CD4-positive, CD25-positive, alpha-beta regulatory T cell (primary cell): Measurements from ENCODE around the gene RALGAPA1. TPM values are rescaled to one million over a fixed set of nuclear protein-coding genes. Genes with fewer than 3 reads are reported as not detected.
A peak's percentile ranks its signal among the peaks of the same experiment; 100 is the strongest.
"Not testable (repeated sequence)": the region's sequence is repeated elsewhere in the genome, so short reads cannot be mapped to it uniquely, and the experiment has no call there.

Source experiments
- ATAC-seq, 2 donors: fragments of 150-1000 bp; cut with Tn5 transposase; one replicate each; pipeline ENCODE4 v1.10.0; 2021; ENCODE audit warnings: low read depth in 2 of 2, moderate number of reproducible peaks in 2 of 2, moderate library complexity in 1 of 2
- DNase-seq, 3 donors: peaks; one replicate each; pipeline versions ENCODE4 v3.0.0 to v3.0.0-alpha.2; 2012 to 2022; ENCODE audit warnings: mixed read lengths in 1 of 3
- H3K27ac ChIP-seq: one replicate; pipeline ENCODE4 v1.7.0; 2013; ENCODE audit warnings: mild to moderate bottlenecking, low read length; ENCODE audit not compliant: insufficient read depth, poor library complexity, severe bottlenecking
- H3K27me3 ChIP-seq: one replicate; pipeline ENCODE4 v1.7.0; 2013; ENCODE audit warnings: low read length; ENCODE audit not compliant: control insufficient read depth, insufficient read depth
- H3K36me3 ChIP-seq: one replicate; pipeline ENCODE4 v1.7.0; 2013; ENCODE audit warnings: mild to moderate bottlenecking, low read length, moderate library complexity; ENCODE audit not compliant: control insufficient read depth, insufficient read depth
- H3K4me1 ChIP-seq: 2 replicates; pipeline ENCODE4 v1.7.0; 2013; ENCODE audit warnings: mild to moderate bottlenecking, low read length; ENCODE audit not compliant: insufficient read depth, control insufficient read depth, poor library complexity, severe bottlenecking
- H3K4me3 ChIP-seq: one replicate; pipeline ENCODE4 v1.7.0; 2013; ENCODE audit warnings: low read depth, mild to moderate bottlenecking, low read length, moderate library complexity
- H3K9me3 ChIP-seq, 2 experiments: 1 replicate in 1 of 2; 2 replicates in 1 of 2; pipeline ENCODE4 v1.7.0; 2013; ENCODE audit warnings: low read length in 2 of 2, mild to moderate bottlenecking in 1 of 2, moderate library complexity in 1 of 2; ENCODE audit not compliant: control insufficient read depth in 2 of 2
- H3K27ac Mint-ChIP-seq, 3 donors: one replicate each; pipeline ENCODE4 v1.8.0; 2020 to 2022; ENCODE audit warnings: mild to moderate bottlenecking in 3 of 3, mixed read lengths in 3 of 3, moderate library complexity in 2 of 3
- H3K27me3 Mint-ChIP-seq: one replicate; pipeline ENCODE4 v1.8.0; 2022; ENCODE audit warnings: mild to moderate bottlenecking, mixed read lengths
- H3K36me3 Mint-ChIP-seq: one replicate; pipeline ENCODE4 v1.8.0; 2020; ENCODE audit warnings: mixed read lengths
- H3K4me1 Mint-ChIP-seq, 4 donors: one replicate each; pipeline ENCODE4 v1.8.0; 2020 to 2022; ENCODE audit warnings: mixed read lengths in 4 of 4, mild to moderate bottlenecking in 1 of 4
- H3K4me3 Mint-ChIP-seq, 4 donors: one replicate each; pipeline ENCODE4 v1.8.0; 2020 to 2022; ENCODE audit warnings: mild to moderate bottlenecking in 4 of 4, mixed read lengths in 4 of 4, moderate library complexity in 3 of 4
- H3K9me3 Mint-ChIP-seq, 7 donors: one replicate each; pipeline ENCODE4 v1.8.0; 2020 to 2022; ENCODE audit warnings: mixed read lengths in 7 of 7, mild to moderate bottlenecking in 3 of 7, moderate library complexity in 2 of 7
- polyA plus RNA-seq, 4 donors: library from polyadenylated mRNA; unstranded; fragments of 300-500 nt; fragmentation: Illumina TruSeq; gene quantifications; one replicate each; pipeline ENCODE4 v1.2.3, GENCODE V29; 2021
- total RNA-seq: library from RNA; stranded (reverse); gene quantifications from one replicate; pipeline ENCODE4 v1.2.3, GENCODE V29; 2022

RALGAPA1 gene
- total and polyA plus RNA-seq, 5 donors from 2014 or later: 14.0 to 93.6 (median 20.3) TPM

DNA sequence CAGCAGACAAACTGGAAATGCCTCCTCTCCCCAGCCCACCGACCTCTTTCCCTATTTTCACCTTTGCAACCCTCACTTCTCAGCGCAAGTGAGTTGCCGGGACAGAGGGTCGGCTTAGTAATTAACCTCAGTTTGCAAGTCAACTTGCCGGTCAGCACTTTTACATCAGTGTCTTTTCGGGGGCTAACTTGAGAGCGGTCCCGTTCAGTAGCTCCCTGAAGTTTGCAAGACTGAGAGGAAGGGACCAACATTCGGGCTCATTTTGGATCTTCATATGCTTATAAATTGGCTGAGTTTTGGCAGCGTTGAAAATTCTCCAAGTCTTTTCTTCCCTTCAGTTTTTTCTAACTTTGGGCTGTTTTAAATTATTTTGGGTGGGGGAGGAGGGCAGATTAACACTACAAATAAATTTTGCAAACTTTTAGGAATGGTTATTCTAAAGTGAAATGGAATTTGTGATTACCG, 17.9 kb upstream of the RALGAPA1 start:
- peaks cover 2% of the 10 kb centered on the region for H3K36me3 ChIP-seq
- no peaks in the 10 kb centered on the region for H3K36me3 Mint-ChIP-seq
- no peak for ATAC-seq
- peak overlapping the region; percentile 86 to 92 (median 87) for H3K27ac Mint-ChIP-seq
- H3K27ac ChIP-seq: peak overlapping the region; percentile 83
- peak overlapping the region; percentile 84 for H3K4me3 ChIP-seq
- peak overlapping the region; percentile 86 to 95 (median 89) for H3K4me3 Mint-ChIP-seq
- no peaks in the 10 kb centered on the region for H3K9me3 ChIP-seq
- DNase-seq: no peak
- H3K4me1 Mint-ChIP-seq: peaks cover 16 to 28% (median 21%) of the 10 kb centered on the region in 4 donors
- no peaks in the 10 kb centered on the region for H3K9me3 Mint-ChIP-seq
- H3K27me3 Mint-ChIP-seq: no peaks in the 10 kb centered on the region
- peaks cover 3% of the 10 kb centered on the region for H3K27me3 ChIP-seq
- peaks cover 14% of the 10 kb centered on the region for H3K4me1 ChIP-seq

DNA sequence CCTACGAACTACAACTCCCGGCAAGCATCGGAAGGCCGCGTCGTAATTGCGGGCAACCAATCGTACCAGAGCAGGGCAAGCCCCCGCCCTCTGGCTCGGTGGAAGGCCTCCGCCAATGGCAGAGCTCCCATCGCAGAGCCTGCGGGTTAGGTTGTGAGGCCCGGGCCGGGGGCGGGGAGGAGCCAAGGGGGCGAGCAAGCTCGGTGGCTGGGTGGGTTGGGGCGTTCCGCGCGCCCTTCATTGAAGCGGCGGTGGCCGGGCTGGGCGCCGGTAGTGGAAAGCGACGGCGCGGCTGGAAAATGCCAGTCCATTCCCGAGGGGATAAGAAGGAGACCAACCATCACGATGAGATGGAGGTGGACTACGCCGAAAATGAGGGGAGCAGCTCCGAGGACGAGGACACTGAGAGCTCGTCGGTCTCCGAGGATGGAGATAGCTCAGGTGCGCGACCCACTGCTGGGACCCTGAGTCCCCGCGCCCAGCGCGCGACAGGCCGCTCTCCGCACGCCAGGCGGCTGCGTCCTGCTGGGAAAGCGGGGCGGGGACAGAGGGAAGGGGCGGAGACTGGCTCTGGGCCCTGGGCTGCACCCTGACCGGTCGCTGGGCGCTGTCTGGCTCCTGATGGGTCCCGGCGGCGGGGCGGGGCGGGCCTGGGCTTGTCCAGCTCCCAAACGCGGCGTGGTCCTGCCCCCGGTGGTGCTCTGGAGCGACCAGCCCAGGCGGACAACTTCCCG, 17.3 kb upstream of the RALGAPA1 start, which contains the start of gene BRMS1L:
Gene BRMS1L, plus strand, starts transcription at position 121 of the 734 bp plus-strand sequence. Its CDS starts 179 bp downstream, at position 300.
- Histone ChIP-seq H3K4me3 (peak within 1 kb of the TSS; percentile 86), H3K9me3 (no peaks in the 10 kb centered on the region), H3K4me1 (peaks cover 14% of the 10 kb centered on the region), H3K27me3 (peaks cover 3% of the 10 kb centered on the region), H3K27ac (peak within 1 kb of the TSS; percentile 83), H3K36me3 (no peaks in the 10 kb centered on the region)
- Mint-ChIP-seq H3K27ac (peak within 1 kb of the TSS; percentile 86 to 92 (median 92)), H3K9me3 (no peaks in the 10 kb centered on the region), H3K4me1 (peaks cover 17 to 30% (median 21%) of the 10 kb centered on the region in 4 donors), H3K36me3 (no peaks in the 10 kb centered on the region), H3K27me3 (no peaks in the 10 kb centered on the region), H3K4me3 (peak within 1 kb of the TSS; percentile 86 to 95 (median 89))
- ATAC-seq (peak; percentile 99), DNase-seq (peak; percentile 95 to 99 (median 97))

DNA sequence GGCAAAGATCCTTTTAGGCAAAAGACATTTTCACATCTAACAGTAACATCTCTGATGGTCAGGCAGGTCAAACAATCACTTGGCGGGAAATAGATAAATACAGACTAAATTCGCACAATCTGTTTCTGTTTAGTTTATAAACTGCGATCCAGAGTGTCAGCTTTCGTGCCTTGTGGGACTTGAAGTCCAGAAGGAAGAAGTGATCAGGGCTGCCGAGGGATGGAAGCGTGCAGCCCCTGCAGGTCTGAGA, 16.8 kb upstream of the RALGAPA1 start:
- Mint-ChIP-seq H3K9me3 (no peaks in the 10 kb centered on the region), H3K4me1 (peaks cover 17 to 30% (median 21%) of the 10 kb centered on the region in 4 donors), H3K36me3 (no peaks in the 10 kb centered on the region), H3K27me3 (peaks cover 3% of the 10 kb centered on the region), H3K27ac (peak overlapping the region; percentile 75 to 88 (median 86)), H3K4me3 (peak overlapping the region; percentile 86 to 95 (median 89))
- DNase-seq: no peak
- Histone ChIP-seq H3K36me3 (no peaks in the 10 kb centered on the region), H3K9me3 (no peaks in the 10 kb centered on the region), H3K27me3 (peaks cover 3% of the 10 kb centered on the region), H3K4me1 (peaks cover 14% of the 10 kb centered on the region), H3K4me3 (peak overlapping the region; percentile 86), H3K27ac (no peak overlapping the region)
- no peak for ATAC-seq

DNA sequence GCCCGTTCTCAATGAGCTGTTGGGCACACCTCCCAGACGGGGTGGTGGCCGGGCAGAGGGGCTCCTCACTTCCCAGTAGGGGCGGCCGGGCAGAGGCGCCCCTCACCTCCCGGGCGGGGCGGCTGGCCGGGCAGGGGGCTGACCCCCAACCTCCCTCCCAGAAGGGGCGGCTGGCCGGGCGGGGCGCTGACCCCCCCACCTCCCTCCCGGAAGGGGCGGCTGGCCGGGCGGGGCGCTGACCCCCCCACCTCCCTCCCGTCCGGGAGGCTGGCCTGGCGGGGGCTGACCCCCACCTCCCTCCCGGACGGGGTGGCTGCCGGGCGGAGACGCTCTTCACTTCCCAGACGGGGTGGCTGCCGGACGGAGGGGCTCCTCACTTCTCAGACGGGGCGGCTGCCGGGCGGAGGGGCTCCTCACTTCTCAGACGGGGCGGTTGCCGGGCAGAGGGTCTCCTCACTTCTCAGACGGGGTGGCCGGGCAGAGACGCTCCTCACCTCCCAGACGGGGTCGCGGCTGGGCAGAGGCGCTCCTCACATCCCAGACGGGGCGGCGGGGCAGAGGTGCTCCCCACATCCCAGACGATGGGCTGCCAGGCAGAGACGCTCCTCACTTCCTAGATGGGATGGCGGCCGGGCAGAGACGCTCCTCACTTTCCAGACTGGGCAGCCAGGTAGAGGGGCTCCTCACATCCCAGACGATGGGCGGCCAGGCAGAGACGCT, 15.5 kb upstream of the RALGAPA1 start:
- DNase-seq, H3K27ac Mint-ChIP-seq, H3K4me3 ChIP-seq, H3K9me3 Mint-ChIP-seq, H3K27me3 Mint-ChIP-seq, H3K27me3 ChIP-seq, H3K27ac ChIP-seq, H3K36me3 Mint-ChIP-seq, H3K9me3 ChIP-seq, H3K36me3 ChIP-seq, ATAC-seq: not testable (repeated sequence)
- Mint-ChIP-seq H3K4me3 (peak overlapping the region in 2 of 4 donors; percentile 86 to 95), H3K4me1 (peaks cover 15 to 30% (median 20%) of the 10 kb centered on the region in 4 donors)
- H3K4me1 ChIP-seq: peaks cover 14% of the 10 kb centered on the region

DNA sequence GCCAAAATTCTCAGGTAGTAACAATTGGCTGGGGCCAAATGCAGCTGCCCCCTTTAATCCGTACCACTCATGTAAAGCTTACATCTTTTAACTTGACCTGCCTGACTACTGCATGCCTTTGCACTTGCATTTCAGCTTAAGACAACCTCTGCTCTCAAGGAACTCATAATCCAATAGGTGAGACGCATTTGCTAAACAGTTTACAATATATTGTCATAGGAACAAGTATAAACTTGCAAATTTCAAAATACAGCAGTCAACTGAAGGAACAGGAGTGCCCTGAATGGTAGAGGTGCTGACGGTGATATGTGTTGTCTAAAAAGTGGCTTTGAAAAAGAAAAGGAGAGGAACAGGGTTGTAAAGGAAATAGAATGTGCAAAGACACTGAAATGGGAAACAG, 13.4 kb upstream of the RALGAPA1 start:
- peak overlapping the region in 2 of 4 donors; percentile 68 to 74 for H3K4me3 Mint-ChIP-seq
- Histone ChIP-seq H3K9me3 (no peaks in the 10 kb centered on the region), H3K36me3 (no peaks in the 10 kb centered on the region), H3K27me3 (peaks cover 3% of the 10 kb centered on the region), H3K4me3 (no peak overlapping the region), H3K4me1 (peaks cover 11% of the 10 kb centered on the region), H3K27ac (no peak overlapping the region)
- peak overlapping the region in 1 of 3 donors; percentile 58 for H3K27ac Mint-ChIP-seq
- H3K4me1 Mint-ChIP-seq: peaks cover 5 to 21% (median 12%) of the 10 kb centered on the region in 4 donors
- H3K9me3 Mint-ChIP-seq: no peaks in the 10 kb centered on the region
- no peak for ATAC-seq
- H3K36me3 Mint-ChIP-seq: no peaks in the 10 kb centered on the region
- H3K27me3 Mint-ChIP-seq: peaks cover 6% of the 10 kb centered on the region
- no peak for DNase-seq

DNA sequence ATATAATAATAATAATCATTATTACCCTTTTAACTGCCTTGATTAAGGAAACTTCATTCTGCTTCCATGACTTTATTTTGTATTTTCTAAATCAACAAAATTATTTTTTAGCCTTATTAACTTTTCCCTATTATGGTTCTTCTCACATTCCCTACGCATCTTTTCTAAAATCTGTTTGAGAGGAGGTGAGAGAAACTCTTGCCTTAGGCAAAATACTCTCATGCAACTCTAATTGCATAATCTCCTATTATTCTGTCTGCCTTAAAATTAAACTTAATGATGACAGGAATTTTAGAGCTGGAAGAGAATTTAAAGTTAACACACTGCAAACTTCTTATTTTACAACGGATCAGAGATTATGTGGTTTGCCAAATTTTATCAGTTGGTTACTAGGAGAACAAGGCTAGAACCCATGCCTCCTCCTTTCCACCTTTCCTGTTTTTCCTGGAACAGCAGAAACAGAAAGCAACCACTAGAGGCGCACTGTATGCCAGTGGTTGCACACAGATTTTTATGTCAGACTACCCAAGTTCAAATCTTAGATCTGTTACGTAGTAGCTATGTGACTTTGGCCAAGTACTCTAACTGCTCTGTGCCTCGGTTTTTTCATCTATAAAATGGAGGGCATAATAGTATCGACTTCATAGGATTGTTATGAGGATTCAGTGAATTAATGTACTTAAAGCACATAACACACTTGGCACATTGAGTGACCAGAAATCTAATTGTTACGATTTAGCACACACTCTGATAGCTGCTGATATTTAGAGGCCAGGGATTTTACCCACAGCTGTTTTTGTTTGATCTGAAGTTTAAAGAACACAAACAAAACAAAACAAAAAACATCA, 12.7 kb upstream of the RALGAPA1 start:
- H3K36me3 Mint-ChIP-seq: no peaks in the 10 kb centered on the region
- H3K36me3 ChIP-seq: no peaks in the 10 kb centered on the region
- peaks cover 0 to 14% (median 6%) of the 10 kb centered on the region in 4 donors for H3K4me1 Mint-ChIP-seq
- peaks cover 3% of the 10 kb centered on the region for H3K27me3 ChIP-seq
- H3K9me3 ChIP-seq: no peaks in the 10 kb centered on the region
- H3K27me3 Mint-ChIP-seq: peaks cover 9% of the 10 kb centered on the region
- no peaks in the 10 kb centered on the region for H3K9me3 Mint-ChIP-seq
- H3K27ac Mint-ChIP-seq: no peak overlapping the region
- H3K4me3 ChIP-seq: no peak overlapping the region
- H3K4me1 ChIP-seq: peaks cover 4% of the 10 kb centered on the region
- ATAC-seq (no peak), DNase-seq (peak in 2 of 3 donors; percentile 20 to 47)
- H3K27ac ChIP-seq: no peak overlapping the region
- no peak overlapping the region for H3K4me3 Mint-ChIP-seq
